ENCODE results near the gene FOXP1.

GRCh38 chr3:71122641-71123040 is 460.9 kb downstream of the FOXP1 start:
- TF ChIP-seq CTCF (IDR thresholded peaks at IDR 0.05) (no peak), POLR2AphosphoS5 (IDR thresholded peaks at IDR 0.05) (no peak), POLR2A (IDR thresholded peaks at IDR 0.05) (no peak)
